ENCODE results near the gene ZC3H13. TPM values are rescaled to one million over a fixed set of nuclear protein-coding genes. Genes with fewer than 3 reads are reported as not detected.
"Not testable (repeated sequence)": the region's sequence is repeated elsewhere in the genome, so short reads cannot be mapped to it uniquely, and the experiment has no call there.

The ZC3H13 gene
- polyA plus RNA-seq, 3 donors: 70.1 to 83.0 (median 73.2) TPM

GRCh38 chr13:46016216-46016615 is 36.3 kb downstream of the ZC3H13 start:
- DNase-seq (ENCODE audit: low read depth in 3 of 3, low spot score in 2 of 3): no peak

- DNase-seq (ENCODE audit: low read depth in 3 of 3, low spot score in 2 of 3): no peak
These were observed 37.2 kb downstream of the ZC3H13 start for GRCh38 chr13:46015366-46015765.

- DNase-seq (ENCODE audit: low read depth in 3 of 3, low spot score in 2 of 3): no peak
These were observed 40.1 kb downstream of the ZC3H13 start for GRCh38 chr13:46012404-46012803.

- peak in 1 of 3 donors; percentile 1 for DNase-seq (ENCODE audit: low read depth in 3 of 3, low spot score in 2 of 3)
These were observed 42.4 kb downstream of the ZC3H13 start for GRCh38 chr13:46010148-46010547.

GRCh38 chr13:46008631-46009030 is 43.9 kb downstream of the ZC3H13 start:
- DNase-seq (ENCODE audit: low read depth in 3 of 3, low spot score in 2 of 3): no peak

GRCh38 chr13:46006688-46007452 is 45.7 kb downstream of the ZC3H13 start:
- DNase-seq (ENCODE audit: low read depth in 3 of 3, low spot score in 2 of 3): no peak

- DNase-seq (ENCODE audit: low read depth in 3 of 3, low spot score in 2 of 3): no peak
These were observed 48.1 kb downstream of the ZC3H13 start for GRCh38 chr13:46004491-46004890.

- DNase-seq (ENCODE audit: low read depth in 3 of 3, low spot score in 2 of 3): no peak
These were observed 55.9 kb downstream of the ZC3H13 start for GRCh38 chr13:45996631-45997030.

- no peak for DNase-seq (ENCODE audit: low read depth in 3 of 3, low spot score in 2 of 3)
These were observed 57.3 kb downstream of the ZC3H13 start for GRCh38 chr13:45995245-45995644.

- no peak for DNase-seq (ENCODE audit: low read depth in 3 of 3, low spot score in 2 of 3)
These were observed 57.8 kb downstream of the ZC3H13 start for GRCh38 chr13:45994752-45995151.

- DNase-seq (ENCODE audit: low read depth in 3 of 3, low spot score in 2 of 3): no peak
These were observed 62.9 kb downstream of the ZC3H13 start for GRCh38 chr13:45989607-45990006.

- not testable (repeated sequence) for DNase-seq (ENCODE audit: low read depth in 3 of 3, low spot score in 2 of 3)
These were observed 71.4 kb downstream of the ZC3H13 start for GRCh38 chr13:45981127-45981526.

- no peak for DNase-seq (ENCODE audit: low read depth in 3 of 3, low spot score in 2 of 3)
These were observed 77.2 kb downstream of the ZC3H13 start for GRCh38 chr13:45975337-45975736.

- no peak for DNase-seq (ENCODE audit: low read depth in 3 of 3, low spot score in 2 of 3)
These were observed 78.0 kb downstream of the ZC3H13 start for GRCh38 chr13:45974500-45974899.

- no peak for DNase-seq (ENCODE audit: low read depth in 3 of 3, low spot score in 2 of 3)
These were observed 85.0 kb downstream of the ZC3H13 start for GRCh38 chr13:45967589-45967988.

GRCh38 chr13:45966715-45967114 is 85.8 kb downstream of the ZC3H13 start:
- no peak for DNase-seq (ENCODE audit: low read depth in 3 of 3, low spot score in 2 of 3)

GRCh38 chr13:45961468-45961867 is 91.1 kb downstream of the ZC3H13 start:
- DNase-seq (ENCODE audit: low read depth in 3 of 3, low spot score in 2 of 3): no peak

GRCh38 chr13:45954836-45955800 is 97.4 kb downstream of the ZC3H13 start:
- DNase-seq (ENCODE audit: low read depth in 3 of 3, low spot score in 2 of 3): no peak

- DNase-seq (ENCODE audit: low read depth in 3 of 3, low spot score in 2 of 3): no peak
These were observed 99.5 kb downstream of the ZC3H13 start for GRCh38 chr13:45953082-45953481.

GRCh38 chr13:45951724-45952123 is 100.8 kb downstream of the ZC3H13 start:
- no peak for DNase-seq (ENCODE audit: low read depth in 3 of 3, low spot score in 2 of 3)

- DNase-seq (ENCODE audit: low read depth in 3 of 3, low spot score in 2 of 3): no peak
These were observed 101.4 kb downstream of the ZC3H13 start for GRCh38 chr13:45951166-45951565.
